WI38 (cell line): ENCODE measurements around the gene RHCG.

Source experiments
- H3K4me3 ChIP-seq: 2 replicates; pipeline ENCODE4 v1.5.1; 2011; ENCODE audit warnings: low read depth, mild to moderate bottlenecking, control low read depth, low read length
- TF ChIP-seq, protein P1 (sequence below): IDR thresholded peaks from 2 replicates; pipeline ENCODE4 v1.5.1; 2012; ENCODE audit warnings: low read depth, mild to moderate bottlenecking, control low read depth, low read length

RHCG gene

DNA sequence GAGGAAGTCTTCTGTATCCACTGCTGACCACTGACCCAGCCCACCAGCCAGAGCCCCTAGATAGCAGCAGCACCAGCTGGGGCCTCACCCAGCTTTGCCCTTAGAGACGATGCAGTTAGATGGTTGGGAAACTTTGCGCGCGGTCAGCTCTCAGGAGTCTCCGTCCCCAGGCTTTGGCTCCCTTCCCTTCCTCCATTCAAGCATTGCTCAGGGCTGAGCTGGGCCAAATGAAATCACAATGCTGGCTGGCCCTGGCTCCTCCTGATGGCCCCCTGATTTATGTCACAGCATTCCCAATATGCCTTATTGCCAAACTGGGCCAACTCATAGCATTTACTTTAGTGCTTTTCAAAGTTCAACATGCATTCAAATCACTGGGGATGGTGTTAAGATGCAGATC is 34.6 kb upstream of the RHCG start:
- no peak overlapping the region for H3K4me3 ChIP-seq
- TF ChIP-seq, protein P1, sequence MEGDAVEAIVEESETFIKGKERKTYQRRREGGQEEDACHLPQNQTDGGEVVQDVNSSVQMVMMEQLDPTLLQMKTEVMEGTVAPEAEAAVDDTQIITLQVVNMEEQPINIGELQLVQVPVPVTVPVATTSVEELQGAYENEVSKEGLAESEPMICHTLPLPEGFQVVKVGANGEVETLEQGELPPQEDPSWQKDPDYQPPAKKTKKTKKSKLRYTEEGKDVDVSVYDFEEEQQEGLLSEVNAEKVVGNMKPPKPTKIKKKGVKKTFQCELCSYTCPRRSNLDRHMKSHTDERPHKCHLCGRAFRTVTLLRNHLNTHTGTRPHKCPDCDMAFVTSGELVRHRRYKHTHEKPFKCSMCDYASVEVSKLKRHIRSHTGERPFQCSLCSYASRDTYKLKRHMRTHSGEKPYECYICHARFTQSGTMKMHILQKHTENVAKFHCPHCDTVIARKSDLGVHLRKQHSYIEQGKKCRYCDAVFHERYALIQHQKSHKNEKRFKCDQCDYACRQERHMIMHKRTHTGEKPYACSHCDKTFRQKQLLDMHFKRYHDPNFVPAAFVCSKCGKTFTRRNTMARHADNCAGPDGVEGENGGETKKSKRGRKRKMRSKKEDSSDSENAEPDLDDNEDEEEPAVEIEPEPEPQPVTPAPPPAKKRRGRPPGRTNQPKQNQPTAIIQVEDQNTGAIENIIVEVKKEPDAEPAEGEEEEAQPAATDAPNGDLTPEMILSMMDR: no peak

DNA sequence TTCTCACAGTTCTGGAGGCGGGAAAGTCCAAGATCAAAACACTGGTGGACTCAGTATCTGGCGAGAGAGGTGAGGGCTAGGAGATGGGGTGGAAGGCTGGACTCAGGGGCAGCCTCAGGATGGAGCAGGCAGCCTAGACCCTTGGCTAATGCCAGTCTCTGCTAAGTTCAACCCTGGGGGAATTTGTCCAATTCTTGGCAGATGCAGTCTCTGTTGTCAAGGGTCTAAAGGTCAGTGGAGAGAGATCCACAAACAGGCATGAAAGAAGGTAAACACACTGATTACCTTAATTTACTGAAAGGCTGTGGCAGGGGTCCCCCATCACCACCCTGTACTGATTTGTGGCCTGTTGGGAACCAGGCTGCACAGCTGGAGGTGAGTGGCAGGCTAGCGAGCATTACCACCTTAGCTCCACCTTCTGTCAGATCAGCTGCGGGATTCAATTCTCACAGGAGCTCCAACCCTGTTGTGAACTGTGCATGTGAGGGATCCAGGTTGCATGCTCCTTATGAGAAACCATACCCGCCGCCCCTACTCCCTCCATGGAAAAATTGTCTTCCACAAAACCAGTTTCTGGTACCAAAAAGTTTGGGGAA is 32.5 kb upstream of the RHCG start:
- TF ChIP-seq, protein P1: no peak
- no peak overlapping the region for H3K4me3 ChIP-seq

DNA sequence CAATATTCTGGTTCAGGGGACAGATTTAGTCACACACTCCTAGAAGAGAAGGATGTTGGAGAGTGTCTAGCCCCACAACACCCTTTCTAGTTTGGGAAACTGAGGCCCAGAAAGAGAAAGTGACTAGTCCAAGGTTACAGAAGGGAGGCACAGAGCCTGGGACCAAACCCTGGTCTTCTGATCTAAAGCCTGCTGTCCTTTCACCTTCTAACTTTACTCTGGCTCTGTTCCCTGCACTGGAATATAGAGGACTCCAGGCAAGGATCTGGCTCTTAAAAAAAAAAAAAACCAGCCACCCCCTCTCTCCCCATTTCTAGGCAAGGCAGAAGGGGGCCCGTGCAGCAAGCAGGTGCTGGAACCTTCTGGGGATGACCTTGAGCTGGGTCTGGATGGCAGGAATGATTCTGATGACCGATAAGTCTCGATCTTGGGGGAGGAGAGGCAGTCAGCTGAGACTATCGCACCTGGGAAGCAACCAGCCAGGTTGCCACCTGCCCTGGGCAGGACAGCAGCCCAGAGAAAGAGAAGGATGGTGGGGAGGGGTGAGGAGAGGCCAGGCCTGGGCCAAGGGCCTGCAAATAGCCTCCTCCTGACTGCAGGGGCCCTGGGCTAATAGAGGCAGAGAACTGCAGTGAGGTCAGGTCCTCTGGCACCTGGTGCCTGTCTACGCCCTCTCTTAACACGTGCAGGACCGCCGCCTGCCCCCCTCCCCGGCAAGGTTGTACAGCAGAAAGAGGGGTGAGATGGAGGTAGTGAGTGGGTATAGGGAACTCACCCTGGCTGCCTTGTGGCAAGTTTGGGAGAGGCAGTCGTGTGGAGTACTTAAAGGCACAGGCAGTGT is 30.4 kb upstream of the RHCG start:
- TF ChIP-seq, protein P1: no peak

DNA sequence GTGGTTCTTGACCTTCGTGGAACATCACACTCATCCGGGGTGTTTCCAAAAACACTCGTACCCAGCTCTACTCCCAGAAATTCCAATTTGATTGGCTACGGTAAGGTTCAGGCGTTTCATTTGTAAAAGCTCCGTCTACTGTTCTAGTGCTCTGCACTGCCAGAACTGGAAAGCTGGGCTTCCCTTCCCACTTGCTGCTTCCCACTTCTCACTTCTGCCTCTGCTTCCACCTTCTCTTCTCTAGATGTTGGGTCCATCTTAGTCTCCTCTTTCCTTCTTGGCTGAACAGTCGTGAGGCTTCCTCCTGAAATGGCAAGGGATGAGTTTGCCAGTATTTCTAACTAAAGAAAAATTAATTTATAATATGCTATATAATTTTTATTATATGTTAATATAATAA is 29.8 kb upstream of the RHCG start:
- no peak overlapping the region for H3K4me3 ChIP-seq
- TF ChIP-seq, protein P1: no peak

More for the DNA sequence above, 30.4 kb upstream of the RHCG start:
- no peak overlapping the region for H3K4me3 ChIP-seq

DNA sequence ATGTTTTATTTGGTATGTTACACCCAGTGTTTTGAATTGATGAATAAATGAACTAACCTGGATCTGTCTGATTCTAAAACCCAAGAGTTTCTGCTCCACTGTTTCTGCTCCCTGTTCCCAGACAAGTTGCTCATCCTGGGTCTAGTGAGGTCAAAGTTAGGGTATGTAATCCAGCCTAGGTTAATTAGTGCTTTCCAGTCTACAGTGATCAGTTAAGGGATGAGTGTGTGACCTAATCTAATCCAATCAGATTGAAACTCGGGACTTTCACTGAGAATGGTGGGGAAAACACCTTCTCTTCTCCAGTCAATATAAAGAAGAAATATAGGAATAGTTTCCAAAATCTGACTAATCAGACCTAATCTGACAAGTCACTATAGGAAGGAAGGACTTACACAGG is 27.8 kb upstream of the RHCG start:
- no peak overlapping the region for H3K4me3 ChIP-seq
- TF ChIP-seq, protein P1: no peak

DNA sequence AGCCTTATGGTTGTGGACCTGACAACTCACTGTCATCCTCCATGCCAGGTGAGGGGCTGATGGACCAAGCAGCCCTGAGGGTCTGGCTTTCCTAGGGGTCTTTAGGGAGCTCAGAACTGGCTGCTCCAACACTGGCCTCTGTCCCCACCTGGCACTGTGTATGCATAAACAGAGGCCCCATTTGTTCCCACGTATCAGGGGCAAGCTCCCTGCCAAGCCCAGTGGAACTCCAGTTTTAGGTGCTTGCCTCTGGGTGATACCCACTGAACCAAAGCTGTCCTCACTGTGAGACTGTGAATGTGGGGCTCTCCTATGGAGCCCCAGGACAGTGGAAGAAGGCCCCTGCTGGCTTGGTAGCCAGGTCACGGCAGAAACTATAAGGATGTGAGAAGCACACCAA is 26.7 kb upstream of the RHCG start:
- no peak overlapping the region for H3K4me3 ChIP-seq
- TF ChIP-seq, protein P1: no peak

DNA sequence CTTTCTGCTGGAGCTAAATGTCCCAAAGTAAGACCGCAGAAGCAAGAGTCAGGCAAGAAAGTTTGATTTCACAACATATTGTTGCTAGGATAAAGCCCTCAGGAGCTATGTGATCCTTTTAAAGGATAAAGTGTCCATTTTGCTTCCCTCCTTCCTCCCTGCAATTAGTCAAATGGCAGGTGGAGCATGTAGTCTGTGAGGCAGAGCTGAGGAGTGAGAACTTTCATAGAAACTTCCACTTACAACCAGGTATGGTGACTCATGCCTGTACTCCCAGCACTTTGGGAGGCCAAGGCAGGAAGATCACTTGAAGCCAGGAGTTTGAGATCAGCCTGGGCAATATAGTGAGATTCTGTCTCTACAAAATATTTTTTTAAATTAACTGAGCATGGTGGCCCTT is 25.2 kb upstream of the RHCG start:
- TF ChIP-seq, protein P1: no peak
- no peak overlapping the region for H3K4me3 ChIP-seq
